NOMO-1 treated with dmso at 0.1 percent for 144 hours (cell line): ENCODE measurements around the gene CDH15.
"Not testable (repeated sequence)": the region's sequence is repeated elsewhere in the genome, so short reads cannot be mapped to it uniquely, and the experiment has no call there.

Experiments used
- DNase-seq: peaks from one replicate; lab custom pipeline; 2025; ENCODE audit not compliant: unreplicated experiment; lab: John Stamatoyannopoulos, UW

CDH15 gene

DNA sequence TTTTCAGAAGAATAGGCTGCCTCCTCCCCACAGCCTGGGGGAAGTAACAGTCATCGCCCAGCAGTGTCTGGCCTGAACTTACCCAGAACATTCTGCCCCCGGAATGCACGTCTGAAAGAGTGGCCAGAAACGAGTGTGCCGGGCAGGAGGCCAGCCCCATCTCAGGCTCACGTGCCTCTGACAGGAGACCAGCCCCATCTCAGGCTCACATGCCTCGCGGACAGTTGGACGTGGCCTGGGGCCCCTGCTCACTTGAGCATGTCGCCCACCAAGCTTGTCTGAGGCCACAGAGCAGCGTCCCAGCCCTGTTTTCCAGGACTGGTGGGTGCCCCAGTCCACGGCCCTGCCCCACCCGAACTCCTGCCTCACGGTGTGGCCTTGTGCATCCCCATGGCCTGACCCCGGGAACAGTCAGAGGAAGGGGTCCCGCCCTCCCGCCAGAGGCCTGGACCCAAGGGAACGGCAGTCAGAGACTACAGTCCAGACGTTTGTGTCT, 16.3 kb upstream of the CDH15 start:
- DNase-seq, result no peak

DNA sequence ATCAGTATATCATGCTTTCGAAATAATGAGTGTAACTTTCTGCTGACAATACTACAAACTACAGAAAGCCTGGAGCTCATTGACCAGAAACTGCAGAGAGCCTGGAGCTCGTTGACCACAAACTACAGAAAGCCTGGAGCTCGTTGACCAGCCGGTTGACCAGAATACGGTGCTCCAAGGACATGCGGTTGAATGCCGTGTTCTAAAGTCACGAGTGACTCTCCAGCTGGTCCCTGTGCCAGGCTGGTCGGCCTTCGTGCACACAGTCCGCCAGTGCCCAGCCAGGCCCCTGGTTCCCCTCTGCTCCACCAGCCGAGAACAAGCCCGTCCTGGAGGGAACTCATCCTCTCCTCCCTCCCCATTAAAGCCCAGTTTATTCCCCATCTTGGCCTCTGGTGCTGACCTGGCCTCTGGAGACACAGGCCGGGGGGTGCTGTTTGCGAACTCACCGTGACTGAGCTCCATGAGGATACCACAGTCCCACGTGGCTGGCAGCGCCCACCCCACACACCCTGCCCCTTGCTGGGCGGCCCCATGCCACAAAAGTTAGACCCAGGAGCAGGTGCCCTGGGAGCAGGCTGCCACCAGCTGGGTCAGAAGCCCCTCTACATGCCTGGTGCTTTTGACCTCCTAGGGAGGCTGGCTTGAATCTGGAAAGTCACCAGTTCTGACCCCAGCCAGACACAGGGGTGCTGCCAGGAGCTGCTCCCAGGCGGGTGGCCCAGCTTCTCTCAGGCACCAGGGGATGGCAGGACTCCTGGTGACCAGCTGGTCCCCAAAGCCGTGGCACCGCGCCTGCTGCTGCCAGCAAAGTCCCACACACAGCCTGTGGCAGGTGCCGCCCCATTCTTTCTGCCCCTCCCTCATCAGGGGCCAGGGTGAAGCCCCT, 15.5 kb upstream of the CDH15 start:
- no peak for DNase-seq

DNA sequence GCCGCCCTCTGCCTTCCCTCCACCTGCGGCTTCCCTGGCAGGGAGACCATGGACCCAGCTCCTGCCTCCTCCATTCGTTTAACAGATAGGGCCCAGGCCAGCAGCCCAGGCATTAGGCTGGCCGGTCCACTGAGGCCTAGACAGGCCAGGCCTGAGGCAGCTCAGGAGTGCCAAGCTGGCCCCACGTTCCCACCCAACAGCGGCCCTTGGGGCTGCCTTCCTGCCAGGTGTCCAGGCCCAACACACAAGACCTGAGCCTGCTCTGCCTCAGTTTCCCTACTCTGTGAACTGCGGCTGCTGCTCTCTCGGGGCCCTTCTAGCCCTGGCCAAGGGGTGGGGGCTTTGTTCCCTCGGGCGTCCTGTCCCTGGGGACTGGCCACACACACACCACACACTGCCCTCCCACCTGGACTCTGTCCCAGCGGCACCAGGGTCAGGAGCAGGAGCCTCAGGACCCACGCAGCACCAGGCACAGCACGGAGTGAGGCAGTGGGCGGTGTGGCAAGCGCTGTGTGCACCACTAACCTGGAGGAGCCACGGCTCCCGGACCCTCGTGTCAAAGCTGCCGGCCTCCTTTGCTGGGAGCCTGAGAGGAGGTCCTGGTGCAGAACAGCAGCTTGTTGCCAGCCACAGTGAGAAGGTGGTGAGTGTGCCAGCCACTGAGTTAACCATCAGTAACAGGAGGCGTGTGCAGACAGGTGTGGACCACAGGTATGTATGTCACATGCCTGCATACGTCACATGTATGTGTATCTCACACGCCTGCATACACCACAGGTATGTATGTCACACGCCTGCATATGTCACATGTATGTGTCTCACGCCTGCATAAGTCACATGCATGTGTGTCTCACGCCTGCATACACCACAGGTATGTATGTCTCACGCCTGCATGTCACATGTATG, 14.6 kb upstream of the CDH15 start:
- no peak for DNase-seq

DNA sequence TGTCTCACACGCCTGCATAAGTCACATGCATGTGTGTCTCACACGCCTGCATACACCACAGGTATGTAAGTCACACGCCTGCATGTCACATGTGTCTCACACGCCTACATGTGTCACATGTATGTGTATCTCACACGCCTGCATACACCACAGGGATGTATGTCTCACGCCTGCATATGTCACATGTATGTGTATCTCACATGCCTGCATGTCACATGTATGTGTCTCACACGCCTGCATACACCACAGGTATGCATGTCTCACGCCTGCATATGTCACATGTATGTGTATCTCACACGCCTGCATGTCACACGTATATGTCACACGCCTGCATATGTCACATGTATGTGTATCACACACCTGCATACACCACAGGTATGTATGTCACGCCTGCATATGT, 13.8 kb upstream of the CDH15 start:
- no peak for DNase-seq

DNA sequence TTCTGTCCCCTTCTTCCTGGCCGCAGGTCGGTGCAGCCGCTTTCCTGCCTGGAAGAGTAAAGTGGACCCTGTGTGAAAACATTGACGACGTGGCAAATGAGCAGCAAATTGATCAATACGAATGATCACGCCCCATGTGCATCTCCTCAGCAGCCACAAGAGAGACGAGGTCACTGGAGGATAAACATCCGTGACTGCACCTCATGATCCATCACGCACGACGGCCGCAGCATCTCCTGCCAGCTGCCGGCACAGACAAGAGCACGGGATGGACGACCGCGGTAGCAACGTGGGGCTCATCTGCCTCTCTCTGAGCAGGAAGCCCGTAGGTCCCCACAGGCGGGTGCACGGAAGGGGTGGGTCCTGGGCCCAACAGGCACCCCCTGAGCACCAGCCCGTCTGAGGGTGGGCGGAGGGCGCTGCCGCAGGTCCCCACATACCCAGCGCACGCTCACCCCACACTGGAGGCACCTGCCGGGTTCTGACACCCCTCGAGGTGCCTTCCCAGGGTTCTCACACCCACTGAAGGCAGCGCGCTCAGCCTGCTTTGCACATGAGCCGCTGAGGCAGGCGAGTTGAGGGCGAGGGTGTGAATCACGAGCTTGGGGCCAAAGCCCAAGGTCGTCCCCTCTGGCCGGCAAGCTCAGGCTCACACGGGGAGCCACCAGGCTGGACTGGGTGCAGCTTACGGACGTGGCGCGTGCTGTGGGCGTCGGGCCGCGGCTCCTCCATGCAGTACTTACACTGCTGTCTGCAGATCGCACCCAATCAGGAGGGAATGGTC, 12.3 kb upstream of the CDH15 start:
- DNase-seq, result no peak

DNA sequence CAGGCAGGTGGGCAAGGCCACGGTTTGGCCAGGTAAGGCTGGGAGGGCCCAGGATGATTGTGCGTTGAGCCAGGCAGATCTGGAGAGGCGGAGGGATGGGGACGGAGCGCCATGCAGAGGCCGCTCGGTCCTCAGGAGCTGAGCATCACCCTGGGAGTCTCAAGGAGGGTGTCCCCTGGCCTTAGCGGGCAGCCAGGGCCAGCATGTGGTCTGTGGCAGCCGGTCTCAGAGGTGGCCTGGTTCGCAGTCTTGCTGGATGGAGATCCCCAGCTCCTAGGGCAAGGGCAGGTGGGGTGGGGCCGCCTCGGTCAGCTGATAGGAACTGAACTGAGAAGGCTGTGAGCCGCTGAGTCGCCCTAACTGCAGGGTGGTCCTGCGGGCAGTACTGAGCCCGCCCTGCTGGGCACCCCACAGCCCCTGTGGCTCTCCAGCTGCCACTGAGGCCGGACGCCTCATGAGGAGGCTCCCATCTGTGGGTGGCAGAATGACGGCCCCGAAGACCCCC, 11.6 kb upstream of the CDH15 start:
- no peak for DNase-seq

DNA sequence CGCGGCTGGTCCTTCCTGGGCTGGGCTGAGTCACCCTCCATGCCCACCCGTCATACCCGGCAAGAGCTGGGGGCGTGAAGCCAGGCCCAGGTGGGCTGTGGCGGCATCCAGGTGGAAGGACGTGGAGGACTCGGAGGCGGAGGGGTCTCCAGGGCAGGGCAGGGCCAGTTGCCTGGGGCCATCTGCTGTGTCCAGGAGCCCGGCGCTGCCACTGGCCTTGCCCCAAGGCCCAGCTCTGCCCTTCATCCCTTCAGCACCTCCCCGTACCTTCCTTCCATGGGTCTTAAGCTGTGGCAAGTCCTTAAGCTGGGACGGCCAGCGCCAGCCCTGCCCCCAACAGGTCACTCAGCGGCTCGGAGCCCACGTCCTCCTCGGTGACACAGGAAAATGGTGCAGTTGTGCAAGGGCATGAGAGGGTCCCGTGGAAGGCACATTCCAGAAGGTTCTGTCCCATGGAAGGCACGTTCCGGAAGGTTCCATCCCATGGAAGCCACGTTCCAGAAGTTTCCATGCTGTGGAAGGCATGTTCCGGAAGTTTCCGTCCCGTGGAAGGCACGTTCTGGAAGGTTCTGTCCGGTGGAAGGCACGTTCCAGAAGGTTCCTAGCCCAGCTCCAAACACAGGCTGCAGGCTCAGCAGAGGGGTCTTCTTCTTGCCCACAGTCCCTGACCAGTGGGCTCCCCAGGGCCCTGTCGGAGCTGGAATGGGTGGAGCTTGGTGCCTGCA, 10.4 kb upstream of the CDH15 start:
- no peak for DNase-seq

DNA sequence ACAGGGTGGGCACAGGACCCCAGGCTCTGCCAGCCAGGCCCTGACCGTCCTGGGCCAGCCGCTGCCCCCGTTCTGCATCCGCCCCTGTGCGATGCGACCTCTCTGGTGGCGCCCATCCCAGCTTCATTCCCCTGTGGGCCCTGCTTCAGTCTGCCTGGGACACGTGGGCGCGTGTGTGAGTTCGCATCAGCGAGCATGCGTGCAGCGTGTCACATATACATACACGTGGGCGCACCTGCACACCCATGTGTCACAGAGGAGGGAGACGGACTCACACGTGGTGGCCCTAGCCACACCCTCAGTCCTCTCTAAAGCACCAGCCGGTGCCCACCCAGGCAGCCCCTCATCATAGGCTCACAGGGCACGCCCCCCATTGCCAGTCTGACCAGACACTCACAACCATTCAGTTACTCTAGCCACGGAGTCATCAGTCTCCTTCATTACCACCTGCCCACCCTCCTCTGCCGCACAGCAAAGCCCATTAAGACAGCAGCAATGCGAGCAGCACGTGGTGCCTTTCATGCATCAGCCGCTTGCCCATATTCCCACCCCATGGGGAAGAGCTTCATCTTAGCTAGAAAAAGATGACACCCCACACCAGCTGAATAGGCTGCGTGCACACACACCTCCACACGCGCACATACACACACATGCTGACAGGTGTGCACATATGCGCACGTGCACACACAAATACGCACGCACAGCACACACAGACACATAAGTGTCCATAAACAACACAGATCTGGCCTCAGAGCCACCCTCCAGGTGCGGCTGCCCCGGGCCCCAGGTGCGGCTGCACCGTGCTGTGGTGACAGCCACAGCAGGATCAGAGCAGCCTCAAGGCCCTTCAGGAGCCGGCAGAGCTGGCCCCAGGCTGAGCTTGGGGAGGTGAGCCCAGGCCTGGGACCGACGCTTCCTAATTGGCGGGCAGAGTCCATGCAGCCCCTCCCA, 9.5 kb upstream of the CDH15 start:
- DNase-seq, result no peak

DNA sequence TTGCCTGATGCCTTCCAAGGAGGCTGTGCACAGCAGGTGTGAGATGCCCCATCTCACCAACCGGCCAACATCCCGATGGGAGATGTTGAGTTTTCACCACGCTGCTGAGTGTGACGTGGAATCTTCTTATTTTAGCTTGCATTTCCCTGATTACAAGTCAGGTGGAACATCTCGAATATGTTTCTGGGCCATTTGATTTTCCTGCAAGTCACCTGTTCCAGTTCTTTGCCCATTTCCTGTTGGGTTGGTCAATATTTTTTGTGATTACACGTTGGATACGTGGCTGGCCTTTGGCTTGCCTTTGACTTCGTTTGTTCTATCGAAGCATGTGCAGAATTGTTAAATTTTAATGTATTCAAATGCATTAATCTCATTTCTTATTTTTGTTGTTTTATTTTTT, 8.3 kb upstream of the CDH15 start:
- DNase-seq, result no peak

DNA sequence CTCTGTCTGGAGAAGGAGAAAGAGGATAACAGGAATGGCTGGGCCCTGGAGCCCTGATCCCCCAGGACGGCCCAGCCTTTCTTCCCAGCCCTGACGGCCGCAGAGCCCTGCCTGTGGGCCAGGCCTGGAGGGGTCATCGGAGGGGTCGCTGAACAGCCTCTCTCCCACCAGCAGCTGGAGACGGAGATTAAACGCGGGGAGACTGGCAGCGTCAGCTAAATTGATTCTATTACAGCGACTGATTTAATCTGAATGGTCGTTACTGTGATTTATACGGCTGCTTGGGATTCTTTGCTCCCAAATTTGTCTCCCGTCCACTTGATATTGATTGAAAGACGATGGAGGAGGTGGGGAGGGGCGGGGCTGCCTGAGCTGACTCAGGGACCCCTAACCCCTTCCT, 7.1 kb upstream of the CDH15 start:
- no peak for DNase-seq

DNA sequence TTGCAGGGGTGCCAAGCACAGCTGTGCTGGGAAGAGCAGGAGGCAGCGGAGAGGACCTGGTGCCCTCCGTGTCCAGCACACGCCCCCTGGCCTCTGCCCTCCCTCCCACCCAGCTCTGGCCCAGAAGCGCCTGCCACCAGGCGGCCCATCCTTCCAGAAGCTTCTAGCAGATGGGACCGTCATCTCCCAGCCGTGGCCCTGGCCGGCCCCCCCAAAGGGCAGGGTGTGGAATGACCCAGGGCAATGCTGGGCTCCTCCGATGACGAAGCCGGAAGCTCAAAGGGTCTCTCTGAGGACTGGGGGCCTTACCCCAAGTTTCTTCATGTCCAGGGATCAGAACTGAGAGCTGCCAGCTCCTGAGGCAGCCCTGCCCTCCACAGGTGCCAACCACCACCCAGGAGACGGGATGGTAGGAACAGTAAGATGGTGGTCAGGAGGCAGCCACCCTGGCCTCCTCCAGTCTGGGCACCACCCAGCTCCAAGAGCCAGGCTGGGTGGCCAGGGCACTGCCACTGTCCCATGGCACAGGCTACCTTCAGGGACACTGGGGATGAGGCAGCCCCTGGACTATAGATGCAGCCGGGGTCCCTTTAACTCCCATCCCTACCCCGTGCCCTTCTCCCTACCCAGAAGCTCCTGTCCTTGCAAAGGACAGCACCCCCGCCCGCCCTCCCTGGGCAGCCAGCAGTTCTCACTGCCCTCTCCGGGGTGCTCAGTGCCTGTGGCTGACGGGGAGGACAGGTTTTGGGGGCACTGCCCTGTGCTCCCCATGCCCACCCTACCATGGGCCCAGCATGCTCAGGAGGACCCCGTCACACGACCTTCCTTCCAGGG, 6.5 kb upstream of the CDH15 start:
- DNase-seq, result no peak

DNA sequence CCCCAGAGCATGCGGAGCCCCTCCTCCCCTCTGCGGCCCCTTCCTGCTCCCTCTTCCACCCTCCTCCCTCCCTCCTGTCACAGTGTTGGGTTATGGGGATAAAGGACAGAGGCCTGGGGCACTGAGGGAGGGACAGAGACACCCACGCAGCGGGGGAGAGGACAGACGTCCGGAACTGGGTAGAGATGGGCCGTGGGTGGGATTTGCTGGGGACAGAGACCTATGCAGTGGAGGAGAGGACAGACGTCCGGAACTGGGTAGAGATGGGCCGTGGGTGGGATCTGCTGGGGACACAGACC, 5.9 kb upstream of the CDH15 start:
- DNase-seq, result not testable (repeated sequence)

DNA sequence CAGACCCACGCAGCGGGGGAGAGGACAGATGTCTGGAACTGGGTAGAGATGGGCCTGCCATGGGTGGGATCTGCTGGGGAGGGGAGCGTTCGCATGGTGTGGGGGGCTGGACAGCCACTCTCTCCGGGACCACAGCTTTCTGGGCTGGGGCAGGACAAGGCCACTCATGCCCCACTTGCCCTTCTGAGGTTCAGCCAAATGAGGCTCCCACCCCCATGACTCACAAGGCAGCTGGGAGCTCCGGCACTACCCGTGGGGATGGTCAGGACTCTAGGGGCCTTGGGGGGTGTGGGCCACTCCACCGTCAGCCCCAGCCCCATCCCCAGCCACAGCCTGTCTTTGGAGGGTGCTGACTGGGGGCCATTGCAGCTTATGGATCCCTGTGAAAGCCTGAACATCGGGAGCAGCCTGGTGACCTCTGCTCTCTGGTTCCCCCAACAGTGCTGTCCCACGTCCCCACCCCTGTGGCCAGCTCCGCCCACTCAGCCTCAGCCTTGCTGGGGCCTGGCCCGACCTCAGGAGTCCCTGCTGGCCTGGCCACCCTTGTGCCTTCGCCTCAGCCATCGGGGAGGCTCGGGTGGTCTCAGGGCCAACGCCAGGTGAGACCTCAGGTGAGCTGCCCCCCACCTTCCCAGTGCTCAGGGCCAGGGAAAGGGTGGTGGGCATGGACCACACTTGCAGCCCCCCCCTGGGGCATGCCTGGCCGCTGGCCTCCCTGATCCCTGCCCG, 4.7 kb upstream of the CDH15 start:
- no peak for DNase-seq

DNA sequence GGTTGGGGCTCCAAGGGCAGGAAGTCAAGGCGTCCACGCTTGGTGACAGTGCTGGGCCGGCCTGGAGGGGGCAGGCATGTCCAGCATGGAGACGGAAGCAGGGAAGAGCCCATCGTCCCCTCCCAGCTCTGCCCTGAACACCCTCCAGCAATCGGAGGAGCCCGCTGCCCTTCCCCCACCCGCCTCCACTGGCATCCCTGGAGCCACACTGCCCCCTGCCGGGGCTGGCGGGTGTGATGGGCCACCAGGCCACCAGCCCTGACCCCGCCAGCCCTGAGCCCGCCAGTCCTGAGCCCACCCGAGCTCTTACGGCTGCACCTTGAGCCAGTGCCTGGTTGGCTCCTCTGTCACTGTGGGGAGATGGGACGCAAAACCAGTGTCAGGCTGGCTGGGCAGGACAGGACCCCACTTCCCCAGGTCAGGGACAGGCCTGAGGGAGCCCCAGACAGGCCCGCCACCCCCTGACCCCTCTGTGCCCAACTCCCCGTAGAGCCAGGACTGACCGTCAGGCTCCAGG, 4.1 kb upstream of the CDH15 start:
- peak; percentile 59 for DNase-seq

DNA sequence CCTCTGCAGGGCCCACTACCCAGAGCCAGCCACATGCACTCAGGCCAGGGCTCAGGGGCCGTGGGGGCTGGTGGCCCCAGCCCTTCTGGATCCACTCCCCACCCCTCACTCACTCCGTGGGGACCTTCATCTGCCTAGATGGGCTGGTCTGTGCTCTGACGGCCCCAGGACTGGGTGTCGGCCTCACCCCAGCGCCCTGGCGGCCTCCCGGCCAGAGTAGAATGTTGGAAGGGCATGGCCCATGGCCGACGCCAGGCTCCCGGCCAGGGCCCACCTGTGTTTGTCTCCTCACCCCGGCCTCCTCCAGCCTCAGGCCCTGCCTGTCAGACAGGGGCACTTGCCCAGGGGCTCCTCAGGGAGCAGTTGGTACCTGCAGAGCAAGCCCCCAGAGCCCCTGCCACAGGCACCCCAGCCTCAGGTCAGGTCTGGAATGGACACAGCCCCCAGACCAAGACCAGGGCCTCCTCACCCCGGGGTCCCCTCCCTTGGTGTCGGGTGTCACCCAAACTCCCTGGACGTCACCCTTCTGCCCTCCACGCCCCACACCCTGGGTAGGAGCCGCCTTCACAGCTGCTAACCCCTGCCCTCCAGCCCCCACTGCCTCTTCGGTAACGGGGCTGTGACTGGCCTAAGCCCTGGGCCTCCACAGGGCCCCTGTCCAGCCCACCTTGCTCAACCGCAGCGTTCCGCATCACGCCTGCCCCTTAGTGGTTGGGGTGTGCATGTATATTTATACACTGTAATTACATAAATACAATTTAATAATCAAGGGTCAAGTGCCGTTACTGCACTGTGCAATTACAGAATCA, 3.0 kb upstream of the CDH15 start:
- no peak for DNase-seq

DNA sequence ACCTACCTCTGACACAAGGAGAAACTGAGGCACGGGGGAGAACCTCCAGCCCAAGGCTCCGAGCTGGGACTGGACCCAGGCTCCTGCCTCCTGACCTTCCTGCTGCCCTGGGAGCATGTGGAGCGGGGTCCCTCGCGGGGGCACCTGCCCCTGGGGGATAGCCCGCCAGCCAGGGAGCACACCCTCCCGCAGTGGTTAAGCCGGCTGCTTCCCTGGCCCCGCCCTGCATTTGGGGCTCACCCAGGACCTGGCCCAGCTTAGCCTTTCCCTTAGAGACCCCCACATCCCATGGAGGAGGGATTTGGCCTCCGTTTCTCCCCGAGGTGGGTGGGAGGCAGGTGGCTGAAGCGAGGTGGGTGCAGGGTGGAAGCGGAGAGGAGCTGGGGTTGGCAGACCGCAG, 1.8 kb upstream of the CDH15 start:
- no peak for DNase-seq
